SK-N-DZ (cell line): ENCODE data around the gene LYPD1.
A peak's percentile ranks its signal among the peaks of the same experiment; 100 is the strongest.

Source experiments
- DNase-seq: peaks from one replicate; pipeline ENCODE4 v3.0.0-alpha.2; 2015; ENCODE audit warnings: low spot score

LYPD1 gene

GRCh38 chr2:132668987-132669907 is 758 bp downstream of the LYPD1 start:
- no peak for DNase-seq

GRCh38 chr2:132668189-132668823 is 1.7 kb downstream of the LYPD1 start:
- no peak for DNase-seq

- DNase-seq, result no peak
These were observed 2.3 kb downstream of the LYPD1 start for GRCh38 chr2:132667706-132668105.

GRCh38 chr2:132665401-132666140 is 4.4 kb downstream of the LYPD1 start:
- DNase-seq, result no peak

- no peak for DNase-seq
These were observed 5.9 kb downstream of the LYPD1 start for GRCh38 chr2:132664096-132664495.

- no peak for DNase-seq
These were observed 7.3 kb downstream of the LYPD1 start for GRCh38 chr2:132662732-132663131.

- no peak for DNase-seq
These were observed 10.7 kb downstream of the LYPD1 start for GRCh38 chr2:132659331-132659730.

- no peak for DNase-seq
These were observed 13.6 kb downstream of the LYPD1 start for GRCh38 chr2:132656266-132656975.

GRCh38 chr2:132654968-132655367 is 15.0 kb downstream of the LYPD1 start:
- DNase-seq, result no peak

GRCh38 chr2:132654335-132654734 is 15.7 kb downstream of the LYPD1 start:
- DNase-seq, result no peak

GRCh38 chr2:132652474-132652873 is 17.5 kb downstream of the LYPD1 start:
- no peak for DNase-seq

GRCh38 chr2:132651115-132652045 is 18.6 kb downstream of the LYPD1 start:
- DNase-seq, result peak; percentile 13

- DNase-seq, result no peak
These were observed 23.4 kb downstream of the LYPD1 start for GRCh38 chr2:132646540-132647108.

- DNase-seq, result no peak
These were observed 24.1 kb downstream of the LYPD1 start for GRCh38 chr2:132645722-132646539.

GRCh38 chr2:132645176-132645575 is 24.8 kb downstream of the LYPD1 start:
- no peak for DNase-seq

GRCh38 chr2:132642415-132642814 is 27.6 kb downstream of the LYPD1 start:
- DNase-seq, result no peak

GRCh38 chr2:132641819-132642218 is 28.2 kb downstream of the LYPD1 start:
- DNase-seq, result no peak

GRCh38 chr2:132640116-132640515 is 29.9 kb downstream of the LYPD1 start:
- DNase-seq, result no peak
